Glomerular visceral epithelial cell (primary cell): Measurements from ENCODE around the gene TSPAN2.
"Not testable (repeated sequence)": the region's sequence is repeated elsewhere in the genome, so short reads cannot be mapped to it uniquely, and the experiment has no call there.

Experiments used
- DNase-seq: peaks from one replicate; pipeline ENCODE4 v3.0.0-alpha.2; 2016; ENCODE audit errors: extremely low spot score

The TSPAN2 gene

DNA sequence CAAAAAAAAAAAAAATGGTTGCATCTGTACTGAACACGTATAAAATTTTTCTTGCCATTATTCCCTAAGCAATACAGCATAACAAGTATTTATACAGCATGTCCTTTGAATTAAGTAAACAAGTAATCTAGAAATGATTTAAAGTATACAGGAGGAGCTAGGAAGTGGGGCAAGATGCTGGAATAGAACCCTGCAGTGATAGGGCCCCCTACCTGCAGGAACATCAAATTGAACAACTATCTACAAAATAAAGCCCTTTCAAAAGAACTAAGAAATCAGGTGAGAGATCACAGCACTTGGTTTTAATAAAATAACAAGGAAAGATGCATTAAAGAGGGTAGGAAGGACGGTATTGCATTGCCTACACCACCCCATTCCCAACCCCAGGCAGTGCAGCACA, 48.8 kb downstream of the TSPAN2 start:
- no peak for DNase-seq

DNA sequence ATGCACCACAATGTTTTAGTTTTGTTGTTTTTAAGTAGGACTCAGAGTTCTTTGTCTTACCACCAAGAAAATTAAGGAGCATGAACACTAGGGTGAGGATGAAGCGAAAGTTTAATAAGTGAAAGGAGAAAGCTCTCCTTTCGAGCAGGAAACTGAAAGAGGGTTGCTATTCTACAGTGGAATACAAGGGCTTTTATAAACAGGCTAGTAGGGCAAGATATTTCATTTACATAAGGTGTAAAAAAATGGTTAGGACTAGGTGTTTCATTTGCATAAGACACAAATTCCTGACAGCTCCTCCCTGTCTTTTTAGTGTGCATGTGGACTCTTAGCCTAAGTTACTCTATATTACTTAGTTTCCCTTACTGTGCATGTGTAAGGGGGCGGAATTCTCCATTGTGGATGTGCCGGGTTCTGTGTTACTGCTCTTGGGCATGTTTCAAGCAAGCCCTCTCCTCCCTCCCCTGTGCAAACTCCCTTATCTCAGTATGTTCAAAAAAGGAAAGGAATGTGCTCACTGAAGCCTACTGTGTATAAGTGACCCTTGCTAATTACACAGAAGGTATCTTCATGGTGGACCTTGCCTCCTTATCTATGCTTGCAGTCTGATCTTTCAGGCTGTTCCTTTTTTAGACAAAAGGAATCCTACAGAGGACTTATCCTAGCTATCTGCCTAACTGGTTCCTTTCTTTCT, 52.3 kb downstream of the TSPAN2 start:
- DNase-seq = no peak

DNA sequence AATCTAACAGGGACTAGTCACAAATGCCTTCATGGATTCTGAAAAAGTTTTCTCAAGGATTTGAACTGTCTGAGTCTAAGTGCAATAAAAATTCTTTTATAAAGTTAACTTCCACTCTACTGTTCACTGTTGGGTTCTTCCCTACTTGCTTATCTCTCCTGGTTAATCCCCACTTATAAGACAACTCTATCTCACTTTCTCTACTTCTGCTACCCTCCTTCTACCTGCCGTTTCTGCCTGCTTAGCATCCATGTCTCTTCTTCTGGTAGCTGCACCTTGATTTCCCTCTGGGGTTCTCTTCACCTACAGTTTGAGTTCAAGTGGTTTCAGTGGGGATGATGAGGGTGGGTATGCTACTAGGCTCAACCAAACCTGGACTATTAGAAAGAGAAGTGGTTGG, 53.7 kb downstream of the TSPAN2 start:
- no peak for DNase-seq

DNA sequence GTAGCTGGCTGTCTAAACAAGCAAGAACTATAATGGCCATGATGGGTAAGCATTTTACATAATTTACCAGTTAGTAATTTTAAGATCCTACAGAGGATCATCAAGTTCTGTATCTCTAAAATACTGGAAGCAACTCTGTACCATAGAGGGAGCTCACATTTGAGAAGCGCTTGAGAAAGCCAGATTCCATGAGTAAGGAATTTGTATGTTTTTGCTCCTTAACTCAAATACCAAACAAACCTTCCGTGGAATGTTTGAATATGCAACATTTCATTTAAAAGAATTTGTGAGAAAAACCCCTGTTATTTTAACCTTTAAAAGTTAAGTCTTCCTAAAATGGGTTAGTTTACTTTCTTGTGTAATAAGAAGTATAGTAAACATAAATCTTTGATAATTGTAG, 57.7 kb downstream of the TSPAN2 start:
- DNase-seq = no peak

DNA sequence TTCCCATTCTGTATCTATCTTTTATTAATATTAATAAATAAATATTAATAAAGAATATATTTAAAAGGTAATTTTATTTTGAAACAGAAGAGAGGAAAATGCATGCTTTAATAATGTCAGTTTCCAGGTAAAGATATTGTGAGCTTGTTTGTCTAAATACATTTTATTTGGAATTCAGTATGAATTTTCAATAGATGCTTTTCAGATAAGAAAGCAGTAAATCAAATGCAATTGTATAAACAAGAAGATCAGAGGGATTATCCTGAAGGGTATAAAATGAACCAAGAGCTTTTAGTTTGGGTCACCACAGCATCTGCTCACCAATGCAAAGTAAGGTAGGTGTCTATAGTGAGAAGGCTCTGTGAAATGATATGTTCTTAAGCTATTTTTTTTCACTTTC, 59.8 kb downstream of the TSPAN2 start, which contains the start of gene TSHB:
TSHB (plus strand) TSS at position 301 of the 400 bp plus-strand sequence. CDS start 3,537 bp downstream, outside the sequence.
- DNase-seq = no peak

DNA sequence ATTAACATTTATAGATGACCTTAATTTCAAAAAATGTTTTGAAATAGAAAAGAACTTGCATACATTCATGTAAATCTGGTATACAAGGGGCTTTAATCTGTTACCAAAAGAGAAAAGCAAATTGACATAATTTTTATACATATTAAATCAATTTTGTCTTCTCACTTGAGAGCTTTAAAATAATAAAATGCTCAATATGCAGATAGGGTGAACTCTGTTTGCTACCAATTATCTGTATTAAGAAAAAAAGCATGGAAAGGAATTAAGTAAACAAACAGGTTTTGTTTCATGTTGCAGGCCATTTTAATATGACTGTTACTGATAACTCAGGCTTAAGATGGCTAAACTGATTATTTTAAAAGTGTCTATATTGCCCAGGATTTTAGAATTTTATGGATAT, 65.7 kb downstream of the TSPAN2 start:
- DNase-seq = no peak

DNA sequence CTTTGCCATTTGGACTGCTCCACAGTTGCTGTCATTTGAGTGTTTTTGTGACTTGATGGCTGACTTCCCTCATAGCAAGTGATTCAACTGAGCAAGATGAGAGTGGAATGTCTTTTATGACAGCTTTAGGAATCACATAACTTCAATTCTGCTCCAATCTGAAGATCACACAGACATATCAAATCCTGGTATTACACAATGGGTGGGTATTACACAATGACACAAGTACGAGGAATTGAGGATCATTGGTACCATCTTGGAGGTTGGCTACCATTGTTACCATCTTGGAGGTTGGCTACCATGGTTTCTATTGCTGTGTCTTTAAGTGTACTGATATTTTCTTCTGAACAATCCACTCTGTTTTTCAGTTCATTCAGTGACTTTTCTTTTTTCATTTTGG, 68.2 kb downstream of the TSPAN2 start:
- no peak for DNase-seq

DNA sequence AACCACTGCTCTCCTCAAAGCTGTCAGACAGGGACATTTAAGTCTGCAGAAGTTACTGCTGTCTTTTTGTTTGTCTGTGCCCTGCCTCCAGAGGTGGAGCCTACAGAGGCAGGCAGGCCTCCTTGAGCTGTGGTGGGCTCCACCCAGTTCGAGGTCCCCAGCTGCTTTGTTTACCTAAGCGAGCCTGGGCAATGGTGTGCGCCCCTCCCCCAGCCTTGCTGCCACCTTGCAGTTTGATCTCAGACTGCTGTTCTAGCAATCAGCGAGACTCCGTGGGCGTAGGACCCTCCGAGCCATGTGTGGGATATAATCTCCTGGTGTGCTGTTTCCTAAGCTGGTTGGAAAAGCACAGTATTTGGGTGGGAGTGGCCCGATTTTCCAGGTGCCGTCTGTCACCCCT, 69.8 kb downstream of the TSPAN2 start:
- not testable (repeated sequence) for DNase-seq

DNA sequence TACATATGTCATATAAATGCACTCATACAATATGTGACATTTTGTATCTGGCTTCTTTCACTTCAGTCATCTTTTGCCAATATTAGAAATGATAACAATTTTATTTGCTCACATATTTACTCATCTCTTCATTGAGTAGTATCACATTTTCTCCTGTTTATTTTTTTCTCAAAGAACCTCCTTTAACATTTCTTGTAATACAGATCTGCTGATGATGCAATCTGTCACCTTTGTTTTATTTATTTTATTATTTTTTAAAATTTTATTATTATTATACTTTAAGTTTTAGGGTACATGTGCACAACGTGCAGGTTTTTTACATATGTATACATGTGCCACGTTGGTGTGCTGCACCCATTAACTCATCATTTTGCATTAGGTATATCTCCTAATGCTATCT, 75.5 kb downstream of the TSPAN2 start:
- no peak for DNase-seq

DNA sequence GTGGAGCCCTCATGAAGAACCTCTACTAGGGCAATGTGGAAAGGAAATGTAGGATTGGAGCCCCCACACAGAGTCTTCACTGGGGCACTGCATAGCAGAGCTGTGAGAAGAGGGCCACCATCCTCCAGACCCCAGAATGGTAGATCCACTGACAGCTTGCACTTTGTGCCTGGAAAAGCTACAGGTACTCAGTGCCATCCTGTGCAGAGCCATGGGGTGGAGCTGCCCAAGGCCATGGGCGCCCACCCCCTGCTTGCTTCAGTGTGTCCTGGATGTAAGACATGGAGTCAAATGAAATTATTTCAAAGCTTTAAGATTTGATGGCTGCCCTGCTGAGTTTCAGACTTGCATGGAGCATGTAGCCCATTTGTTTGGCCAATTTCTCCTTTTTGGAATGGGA, 76.9 kb downstream of the TSPAN2 start:
- DNase-seq = no peak

DNA sequence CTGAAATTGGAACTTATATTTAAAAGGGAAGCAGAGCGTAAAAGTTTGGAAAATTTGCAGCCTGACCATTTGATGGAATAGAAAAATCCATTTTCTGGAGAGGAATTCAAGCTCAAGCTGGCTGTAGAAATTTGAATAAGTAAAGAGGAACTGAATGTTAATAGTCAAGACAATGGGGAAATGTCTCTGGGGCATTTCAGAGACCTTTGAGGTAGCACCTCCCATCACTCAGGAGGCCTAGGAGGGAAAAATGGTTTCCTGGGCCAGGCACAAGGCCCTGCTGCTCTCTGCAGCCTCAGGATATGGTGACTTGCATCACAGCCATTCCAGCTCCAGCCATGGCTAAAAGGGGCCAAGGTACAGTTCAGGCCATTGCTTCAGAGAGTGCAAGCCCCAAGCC, 77.3 kb downstream of the TSPAN2 start:
- DNase-seq = no peak

DNA sequence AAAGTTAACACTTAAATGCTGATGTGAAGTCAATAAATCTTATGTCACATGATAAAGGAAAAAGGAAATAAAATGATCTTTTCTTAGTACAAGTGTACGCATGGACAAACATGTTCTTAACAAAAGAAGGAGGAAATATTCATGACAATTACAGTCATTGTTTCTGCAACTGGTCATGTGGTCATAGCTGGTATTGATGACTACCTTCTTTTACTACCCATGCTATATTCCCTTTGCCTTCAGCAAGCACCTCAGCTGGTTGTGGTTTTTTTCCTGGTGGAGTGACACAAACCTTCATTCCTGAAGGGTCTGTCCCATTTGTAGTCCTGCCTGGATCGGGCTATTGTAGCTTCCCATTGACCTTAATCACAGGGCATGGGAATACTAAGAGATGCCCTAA, 83.1 kb downstream of the TSPAN2 start:
- no peak for DNase-seq
